COLO829 (cell line): ENCODE data around the gene MTHFSD.

Source experiments
- DNase-seq: peaks from one replicate; pipeline ENCODE4 v3.0.0; 2012; ENCODE audit warnings: low spot score

Gene MTHFSD

DNA sequence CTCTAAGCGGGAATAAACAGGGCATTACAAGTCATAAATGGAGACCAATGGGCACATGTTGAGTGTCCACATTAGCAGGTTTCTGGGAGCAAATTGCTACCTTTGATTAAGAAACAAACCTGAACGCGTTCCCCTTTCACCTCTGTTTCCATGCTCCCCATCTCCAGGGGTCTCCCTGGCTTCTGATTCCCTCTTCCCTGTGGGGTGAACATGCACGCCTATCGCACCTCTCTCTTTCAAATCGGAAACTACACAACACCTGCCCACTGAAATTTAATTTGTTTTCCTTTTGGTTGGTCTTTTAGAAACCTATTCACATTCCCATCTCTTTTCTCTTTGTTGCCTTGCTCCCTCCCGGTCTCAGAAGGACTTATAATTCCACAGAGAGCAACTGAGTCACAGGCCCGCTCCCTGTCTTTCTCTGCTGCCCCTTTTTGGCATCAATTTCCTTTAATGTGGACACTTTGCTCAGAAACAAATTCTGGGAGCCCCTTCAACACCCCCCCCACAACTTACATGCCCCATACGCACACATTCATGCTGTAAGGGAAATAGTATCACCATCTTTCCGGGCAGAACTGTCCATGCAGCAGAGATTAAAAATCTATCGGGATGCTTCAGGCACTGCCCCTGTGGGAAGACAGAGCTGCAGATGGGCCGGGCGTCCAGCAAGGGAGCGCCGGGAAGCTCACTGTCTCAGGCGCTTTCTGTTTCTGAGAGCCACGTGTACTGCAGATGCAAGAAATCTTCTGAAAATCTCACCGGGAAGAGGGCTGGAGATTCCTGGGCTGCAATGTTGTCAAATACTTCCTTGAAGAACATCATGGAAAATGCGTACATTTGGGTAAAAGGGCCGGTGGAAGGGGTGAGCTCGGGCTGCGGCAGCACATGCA is 51.9 kb downstream of the MTHFSD start:
- no peak for DNase-seq

DNA sequence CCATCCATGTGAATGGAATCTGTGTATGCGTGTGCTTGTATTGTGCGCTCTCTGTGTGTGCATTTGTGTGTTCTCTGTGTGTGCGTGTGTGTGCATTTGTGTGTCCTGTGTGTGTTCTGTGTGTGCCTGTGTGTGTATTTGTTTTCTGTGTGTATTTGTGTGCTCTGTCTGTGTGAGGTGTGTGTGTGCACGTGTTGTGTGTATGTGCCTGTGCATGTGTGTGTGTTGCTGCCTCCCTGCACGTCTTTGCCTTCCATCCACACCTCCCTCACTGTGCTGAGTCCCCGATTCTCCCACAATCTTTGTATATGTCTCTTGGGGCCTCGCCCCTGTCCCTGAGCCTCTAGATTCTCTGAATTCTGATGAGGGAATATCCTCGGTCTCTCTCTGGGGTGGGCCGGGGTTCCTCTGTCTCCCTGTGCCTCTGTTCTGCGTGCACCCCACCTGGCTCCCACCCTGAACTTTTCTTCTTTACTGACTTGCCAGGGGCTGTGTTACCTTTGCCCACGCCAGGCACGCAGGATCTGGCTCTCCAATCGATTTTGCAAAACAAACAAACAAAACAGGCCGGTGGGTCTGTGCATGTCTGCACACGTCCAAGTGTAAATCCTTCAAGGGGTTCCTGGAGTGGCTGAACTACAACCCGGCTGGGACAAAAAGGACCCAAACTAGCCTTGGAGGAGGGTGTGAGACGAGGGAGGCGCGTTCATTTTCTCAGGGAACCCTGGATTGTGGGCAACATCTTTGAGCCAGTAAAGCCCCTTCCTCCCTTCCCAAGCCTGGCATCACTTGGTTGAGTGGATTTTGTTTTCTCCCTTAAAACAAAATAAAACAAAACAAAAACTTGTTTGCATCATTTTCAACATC is 52.8 kb downstream of the MTHFSD start:
- DNase-seq = no peak

DNA sequence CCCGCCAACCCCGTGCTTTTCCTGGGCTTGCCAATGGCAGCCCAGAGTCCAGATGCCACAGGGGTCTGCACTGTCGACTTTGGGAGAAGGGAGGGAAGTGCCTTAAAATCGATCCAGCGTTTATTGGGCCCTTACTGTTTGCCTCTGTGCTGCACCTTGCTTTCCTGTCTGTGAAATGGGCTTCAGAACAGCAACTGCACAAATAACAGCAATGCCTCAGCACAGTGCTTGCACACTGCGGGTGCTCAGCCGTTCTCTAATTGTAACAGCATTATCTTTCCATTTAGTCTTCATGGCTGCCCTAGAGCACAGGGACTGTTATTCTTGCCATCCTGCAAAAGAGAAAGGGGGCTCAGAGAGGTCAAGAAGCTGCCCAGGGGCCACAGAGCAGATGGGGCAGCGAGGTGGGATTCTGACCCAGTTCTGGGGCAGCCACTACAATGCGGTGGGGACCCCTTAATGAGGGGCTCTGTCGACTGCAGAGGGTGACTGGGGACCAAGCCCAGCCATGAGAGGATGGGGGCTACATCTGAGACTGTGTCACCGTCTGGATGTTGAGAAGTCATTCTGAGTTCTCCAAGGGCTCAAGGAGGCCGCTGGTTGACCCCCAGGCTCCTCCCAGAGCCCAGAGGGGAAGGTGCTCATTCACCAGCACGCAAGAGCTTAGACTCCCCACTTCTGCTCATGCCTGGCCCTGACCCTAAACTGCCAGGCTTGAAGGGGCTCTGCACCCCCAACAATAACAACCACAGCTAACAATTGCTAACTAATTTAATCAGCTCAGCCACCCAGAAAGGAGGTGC is 54.1 kb downstream of the MTHFSD start:
- no peak for DNase-seq

GRCh38 chr16:86499889-86500707 is 54.9 kb downstream of the MTHFSD start:
- DNase-seq = no peak

- no peak for DNase-seq
These were observed 55.6 kb downstream of the MTHFSD start for GRCh38 chr16:86499440-86499786.

- DNase-seq = no peak
These were observed 56.2 kb downstream of the MTHFSD start for GRCh38 chr16:86498671-86499439.

GRCh38 chr16:86498155-86498670 is 56.8 kb downstream of the MTHFSD start:
- DNase-seq = no peak

GRCh38 chr16:86497551-86498021 is 57.4 kb downstream of the MTHFSD start:
- no peak for DNase-seq

DNA sequence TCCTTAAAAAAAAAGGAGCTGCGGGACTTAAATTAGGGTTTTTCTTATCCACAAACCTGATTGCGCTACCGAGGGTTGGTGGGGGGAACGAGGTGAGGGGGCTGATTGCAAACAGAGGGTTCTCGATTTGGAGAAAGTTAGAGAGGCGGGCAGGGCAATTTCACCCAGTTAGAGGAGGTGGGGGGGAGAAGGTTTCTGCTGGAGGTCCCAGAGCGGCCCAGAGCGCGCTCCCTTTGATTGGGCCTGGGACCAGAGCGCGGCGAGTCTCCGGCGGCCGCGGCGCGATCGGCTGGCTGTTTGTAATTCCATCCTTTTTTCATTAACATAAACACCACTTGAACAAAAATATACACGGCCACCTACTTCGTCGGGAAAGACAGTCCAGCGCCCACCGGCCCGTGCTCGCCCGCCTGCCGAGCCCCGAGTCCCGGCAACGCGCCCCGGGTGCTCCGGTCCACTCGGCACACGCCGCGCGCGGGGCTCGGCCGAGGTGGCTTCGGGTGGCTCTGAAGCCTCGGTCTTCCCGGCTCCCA is 58.0 kb downstream of the MTHFSD start:
- DNase-seq = no peak

DNA sequence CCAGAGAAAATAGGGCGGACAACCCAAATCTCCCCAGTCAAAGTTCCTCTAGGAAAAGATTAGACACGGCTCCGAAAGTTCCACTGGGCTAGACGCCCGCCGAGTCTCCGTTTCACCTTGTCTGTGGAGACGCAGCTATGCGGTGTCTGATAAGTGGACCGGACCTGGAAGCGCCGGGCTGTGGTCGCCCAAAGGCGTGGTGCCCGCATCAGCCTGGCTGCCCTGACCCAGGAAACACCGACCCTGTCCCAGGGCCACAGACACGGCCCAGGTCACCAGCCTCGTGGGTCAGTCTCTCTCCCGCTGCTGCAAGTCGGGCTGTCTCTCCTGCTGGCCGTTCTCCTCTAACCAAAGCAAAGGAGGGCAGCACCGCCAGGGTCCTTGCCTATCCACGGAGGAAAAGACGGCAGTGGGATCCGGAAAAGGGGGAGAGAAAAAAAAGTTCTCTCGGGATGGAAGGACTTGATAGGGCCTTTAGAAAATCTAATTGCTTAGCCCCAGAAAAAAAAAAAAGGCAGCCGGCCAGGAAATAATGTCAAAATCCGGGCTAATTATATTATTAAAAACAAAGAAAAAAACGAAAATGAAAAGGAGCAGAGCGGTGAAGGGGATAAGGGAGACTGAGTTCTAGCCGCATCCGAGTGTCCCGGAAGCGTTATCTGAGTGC is 58.6 kb downstream of the MTHFSD start:
- DNase-seq = no peak

DNA sequence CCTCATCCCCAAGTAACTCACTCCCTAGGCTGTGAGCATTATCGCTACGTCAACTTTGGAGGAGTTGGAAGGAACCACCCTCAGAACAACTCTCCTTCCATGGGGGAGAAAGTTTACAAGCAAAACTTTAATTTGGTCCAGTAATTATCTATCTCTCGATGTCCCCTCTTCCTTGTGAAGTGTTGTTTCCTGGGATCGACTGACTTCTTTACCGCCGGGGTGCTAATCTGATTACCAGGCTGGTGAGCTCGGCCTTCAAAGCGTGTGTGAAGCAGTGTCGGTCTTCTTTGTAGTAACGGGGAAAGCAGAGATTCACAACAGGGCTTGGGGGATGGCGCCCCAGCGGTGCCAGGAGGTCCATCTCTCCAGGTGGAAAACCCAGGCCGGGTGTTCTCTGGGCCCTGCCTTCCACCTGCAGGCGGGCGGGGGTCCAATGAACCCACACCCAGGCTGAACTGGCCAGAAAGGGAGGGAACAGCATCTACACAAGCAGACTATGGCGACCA is 59.2 kb downstream of the MTHFSD start:
- no peak for DNase-seq

DNA sequence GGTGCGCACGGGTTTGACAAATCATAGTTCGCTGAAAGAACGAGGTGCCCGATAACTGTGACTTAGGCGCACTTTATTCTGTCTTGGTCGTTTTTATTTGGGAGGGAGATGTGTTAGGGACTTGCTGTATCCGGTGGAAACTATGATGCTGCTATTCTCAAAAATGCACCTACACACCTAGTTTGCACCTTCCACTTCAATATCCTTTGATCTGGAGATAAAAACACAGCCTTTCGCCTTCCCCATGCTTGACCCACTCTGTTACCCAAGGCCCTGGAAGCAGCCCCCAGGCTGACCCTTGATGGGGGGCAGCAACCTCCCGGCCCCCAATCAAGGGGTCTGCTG is 59.7 kb downstream of the MTHFSD start:
- DNase-seq = no peak

GRCh38 chr16:86494565-86495356 is 60.3 kb downstream of the MTHFSD start:
- no peak for DNase-seq

GRCh38 chr16:86494039-86494564 is 60.9 kb downstream of the MTHFSD start:
- no peak for DNase-seq

DNA sequence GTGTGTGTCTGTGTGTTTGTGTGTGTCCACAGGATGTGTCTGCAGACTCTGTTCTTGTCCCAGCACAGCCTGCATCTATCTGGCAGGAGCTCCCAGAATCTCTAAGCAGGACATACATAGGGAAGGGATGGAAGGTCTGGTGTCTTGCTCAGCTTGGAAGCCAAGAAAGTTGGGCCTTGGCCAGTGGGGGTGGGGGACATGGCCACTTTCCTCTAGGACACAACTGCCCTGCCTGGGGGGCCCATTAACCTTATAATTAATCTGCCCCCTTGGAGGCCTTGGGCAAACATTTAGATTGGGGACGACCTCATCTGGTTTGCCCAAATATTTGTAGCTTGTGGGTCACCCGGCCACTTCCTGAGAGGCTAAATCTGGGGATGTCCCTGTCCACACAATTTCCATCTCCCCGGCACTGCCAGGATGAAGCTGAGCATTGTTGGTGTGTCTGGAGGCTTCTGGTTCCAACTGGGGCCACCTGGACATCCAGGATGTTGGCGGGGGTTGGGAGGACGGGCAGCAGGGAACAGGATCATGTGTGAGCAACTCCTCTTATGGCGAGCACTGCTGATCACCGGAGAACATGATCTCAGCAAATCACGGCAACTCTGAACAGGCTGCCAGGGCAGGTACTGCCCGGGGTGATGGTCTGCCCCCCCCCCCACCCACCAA is 61.9 kb downstream of the MTHFSD start:
- no peak for DNase-seq

DNA sequence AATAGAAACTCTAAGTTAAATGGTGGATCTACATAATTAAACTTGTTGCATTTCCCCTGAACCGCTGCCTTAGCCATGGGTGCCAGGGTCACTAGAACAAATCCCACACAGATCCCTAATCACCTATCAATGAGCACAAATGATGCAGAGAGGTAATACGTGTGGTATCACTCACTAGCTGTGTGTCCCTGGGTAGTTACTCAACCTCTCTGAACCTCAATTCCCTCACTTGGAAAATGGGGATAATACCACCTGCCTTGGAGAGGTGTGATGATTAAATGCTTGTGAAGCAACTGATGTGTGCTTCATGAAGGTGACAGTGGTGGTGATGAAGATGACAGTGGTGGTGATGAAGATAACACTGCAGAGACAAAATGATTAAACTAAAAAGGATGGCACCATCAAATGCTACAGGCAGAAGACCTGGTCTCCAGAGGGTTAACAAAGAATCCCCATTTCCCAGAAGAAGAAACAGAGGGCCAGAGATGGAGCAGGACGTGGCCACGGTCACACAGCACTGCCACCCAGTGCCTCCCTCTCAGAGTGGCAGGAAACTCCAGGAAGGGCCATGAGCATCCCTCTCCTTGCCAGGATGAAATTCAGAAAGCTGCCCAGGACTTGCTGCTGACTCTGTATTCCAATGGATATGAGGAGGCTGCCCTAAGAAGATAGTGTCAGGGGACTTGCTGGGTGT is 62.6 kb downstream of the MTHFSD start:
- no peak for DNase-seq

- DNase-seq = peak; percentile 84
These were observed 63.4 kb downstream of the MTHFSD start for GRCh38 chr16:86491640-86492023.
